GM23338 (cell line): Measurements from ENCODE around the gene PAPPA. TPM values are rescaled to one million over a fixed set of nuclear protein-coding genes. Genes with fewer than 3 reads are reported as not detected.

ENCODE experiments used
- ATAC-seq: fragments of 200-7000 bp; cut with Tn5 transposase; 3 replicates; pipeline ENCODE4 v1.9.1; 2020
- DNase-seq: peaks from one replicate; pipeline ENCODE4 v3.0.0-alpha.2; 2015; ENCODE audit warnings: low spot score
- H2AFZ ChIP-seq: fragments of 200-600 bp; sonication (generic); 2 replicates; pipeline ENCODE4 v1.8.0; 2016; ENCODE audit warnings: antibody characterized with exemption, mild to moderate bottlenecking, moderate library complexity
- H3F3A ChIP-seq: fragments of 200-600 bp; sonication (generic); replicated peaks from 2 replicates; pipeline ENCODE4 v1.8.0; 2017; ENCODE audit warnings: antibody characterized with exemption, mixed run types, low read depth
- H3K27ac ChIP-seq: fragments of 200-600 bp; sonication (generic); 2 replicates; pipeline ENCODE4 v1.6.1; 2016; ENCODE audit warnings: low read depth
- H3K27me3 ChIP-seq: fragments of 200-600 bp; sonication (generic); 2 replicates; pipeline ENCODE4 v1.8.0; 2016; ENCODE audit warnings: mild to moderate bottlenecking, mixed run types, moderate library complexity; ENCODE audit not compliant: insufficient read depth
- H3K36me3 ChIP-seq: fragments of 200-600 bp; sonication (generic); 2 replicates; pipeline ENCODE4 v1.8.0; 2016; ENCODE audit warnings: mild to moderate bottlenecking; ENCODE audit not compliant: insufficient read depth
- H3K4me1 ChIP-seq: fragments of 200-600 bp; sonication (generic); 2 replicates; pipeline ENCODE4 v1.8.0; 2016; ENCODE audit warnings: mild to moderate bottlenecking, moderate library complexity; ENCODE audit not compliant: insufficient read depth
- H3K4me2 ChIP-seq: fragments of 200-600 bp; sonication (generic); 2 replicates; pipeline ENCODE4 v1.7.1; 2017; ENCODE audit warnings: mixed run types
- H3K4me3 ChIP-seq: fragments of 200-600 bp; sonication (generic); 2 replicates; pipeline ENCODE4 v1.6.1; 2016; ENCODE audit warnings: mixed run types
- H3K79me2 ChIP-seq: fragments of 200-600 bp; sonication (generic); replicated peaks from 2 replicates; pipeline ENCODE4 v1.8.0; 2017; ENCODE audit warnings: mild to moderate bottlenecking; ENCODE audit not compliant: insufficient read depth
- H3K9me2 ChIP-seq: fragments of 200-600 bp; sonication (generic); 2 replicates; pipeline ENCODE4 v1.8.0; 2017; ENCODE audit not compliant: insufficient read depth
- H4K20me1 ChIP-seq: fragments of 200-600 bp; sonication (generic); replicated peaks from 2 replicates; pipeline ENCODE4 v1.8.0; 2017; ENCODE audit warnings: mild to moderate bottlenecking; ENCODE audit not compliant: insufficient read depth
- H3K27ac Mint-ChIP-seq: 2 replicates; pipeline ENCODE4 v1.8.0; 2020; ENCODE audit warnings: inconsistent platforms, mild to moderate bottlenecking, moderate library complexity, mixed read lengths
- H3K27me3 Mint-ChIP-seq: 3 replicates; pipeline ENCODE4 v1.8.0; 2022; ENCODE audit warnings: low read depth, mild to moderate bottlenecking, moderate library complexity, mixed read lengths, inconsistent platforms; ENCODE audit not compliant: insufficient read depth, poor library complexity
- H3K36me3 Mint-ChIP-seq: 3 replicates; pipeline ENCODE4 v1.8.0; 2021; ENCODE audit warnings: low read depth, mild to moderate bottlenecking, inconsistent platforms, moderate library complexity, mixed read lengths
- H3K4me1 Mint-ChIP-seq: 3 replicates; pipeline ENCODE4 v1.8.0; 2020; ENCODE audit warnings: mild to moderate bottlenecking, inconsistent platforms, mixed read lengths
- H3K4me3 Mint-ChIP-seq: 3 replicates; pipeline ENCODE4 v1.8.0; 2021; ENCODE audit warnings: moderate library complexity, mild to moderate bottlenecking, inconsistent platforms, mixed read lengths
- H3K9me3 Mint-ChIP-seq: 3 replicates; pipeline ENCODE4 v1.8.0; 2020; ENCODE audit warnings: moderate library complexity, mild to moderate bottlenecking, inconsistent platforms, mixed read lengths
- CREB1 ChIP-seq: fragments of 250-450 bp; sonication (Bioruptor Pico); IDR thresholded peaks from 2 replicates; pipeline ENCODE4 v1.5.0; 2020; ENCODE audit warnings: low read depth, mild to moderate bottlenecking, moderate library complexity
- CTCF ChIP-seq, 2 experiments: fragments of 200-600 bp in 1 of 2; sonication (generic) in 1 of 2; conservative IDR thresholded peaks; 2 replicates each; pipeline versions ENCODE4 v1.5.1 to v1.6.1; 2016 to 2017; ENCODE audit warnings: antibody characterized with exemption in 2 of 2, low read depth in 2 of 2, mild to moderate bottlenecking in 2 of 2, moderate library complexity in 1 of 2
- ETS1 ChIP-seq: IDR thresholded peaks from 2 replicates; pipeline ENCODE4 v1.6.1; 2016; ENCODE audit warnings: antibody characterized with exemption
- EZH2 ChIP-seq: fragments of 200-600 bp; sonication (generic); IDR thresholded peaks from one replicate; pipeline ENCODE4 v1.8.0; 2017; ENCODE audit warnings: antibody characterized with exemption, mild to moderate bottlenecking, low read depth; ENCODE audit not compliant: unreplicated experiment
- EZH2phosphoT487 ChIP-seq: fragments of 200-600 bp; sonication (generic); IDR thresholded peaks from one replicate; pipeline ENCODE4 v1.8.1; 2018; ENCODE audit warnings: antibody characterized with exemption; ENCODE audit not compliant: unreplicated experiment
- JUNB ChIP-seq: IDR thresholded peaks from one replicate; pipeline ENCODE4 v1.6.1; 2016; ENCODE audit warnings: antibody characterized with exemption; ENCODE audit not compliant: unreplicated experiment
- NANOG ChIP-seq: IDR thresholded peaks from 2 replicates; pipeline ENCODE4 v1.6.1; 2016; ENCODE audit warnings: antibody characterized with exemption, borderline replicate concordance
- POLR2AphosphoS5 ChIP-seq: IDR thresholded peaks from 2 replicates; pipeline ENCODE4 v1.6.1; 2016; ENCODE audit warnings: antibody characterized with exemption, low read depth
- REST ChIP-seq: IDR thresholded peaks from one replicate; pipeline ENCODE4 v1.6.1; 2018; ENCODE audit warnings: antibody characterized with exemption; ENCODE audit not compliant: unreplicated experiment
- STAT1 ChIP-seq: IDR thresholded peaks from one replicate; pipeline ENCODE4 v1.6.1; 2016; ENCODE audit warnings: antibody characterized with exemption; ENCODE audit not compliant: unreplicated experiment
- ZNF114 ChIP-seq: fragments of 250-450 bp; sonication (Bioruptor Pico); IDR thresholded peaks from 2 replicates; pipeline ENCODE4 v1.5.0; 2020; ENCODE audit warnings: mild to moderate bottlenecking, moderate library complexity
- ZNF331 ChIP-seq: fragments of 250-450 bp; sonication (Bioruptor Pico); IDR thresholded peaks from 2 replicates; pipeline ENCODE4 v1.5.0; 2020; ENCODE audit warnings: low read depth, mild to moderate bottlenecking, moderate library complexity
- ZNF462 ChIP-seq: fragments of 250-450 bp; sonication (Bioruptor Pico); IDR thresholded peaks from 2 replicates; pipeline ENCODE4 v1.5.0; 2020; ENCODE audit warnings: mild to moderate bottlenecking, moderate library complexity
- polyA plus RNA-seq: library from polyadenylated mRNA; unstranded; fragments of >200 nt; fragmentation: Nextera tagmentation; extraction: Ambion mirVana; gene quantifications from 2 replicates; pipeline ENCODE4 v1.2.1, GENCODE V29; 2016
- total RNA-seq: library from RNA; depleted of rRNA; stranded (reverse); fragments of >200 nt; shearing (Covaris generic); gene quantifications from 2 replicates; pipeline ENCODE4 v1.2.3, GENCODE V29; 2014

PAPPA gene
- total and polyA plus RNA-seq, 2 experiments from 2014 or later, result 0.38 to 0.66 TPM

- H3K36me3 ChIP-seq, result no peaks in the 10 kb centered on the region
- H3K27ac ChIP-seq, result no peak overlapping the region
- no peaks in the 10 kb centered on the region for H3K36me3 Mint-ChIP-seq
- H3K4me3 Mint-ChIP-seq, result no peak overlapping the region
- peak overlapping the region; percentile 43; the same call in 1 of the 2 replicates for H2AFZ ChIP-seq
- no peaks in the 10 kb centered on the region for H3F3A ChIP-seq
- H3K9me3 Mint-ChIP-seq, result no peaks in the 10 kb centered on the region; the same call in 2 of the 3 replicates
- H3K27me3 Mint-ChIP-seq, result no peaks in the 10 kb centered on the region
- peaks cover 9% of the 10 kb centered on the region; the same call in 1 of the 2 replicates for H3K4me1 ChIP-seq
- DNase-seq, result no peak
- no peaks in the 10 kb centered on the region for H3K79me2 ChIP-seq
- H3K4me3 ChIP-seq, result no peak overlapping the region
- 0 out of 2 replicates have a peak overlapping the region, but pooled peaks have one; percentile 9 for H3K27ac Mint-ChIP-seq
- TF ChIP-seq POLR2AphosphoS5 (no peak), REST (no peak), CTCF (conservative IDR thresholded peaks at IDR 0.05; ENCODE audit: low read depth in 2 of 2) (no peak), JUNB (no peak), ETS1 (no peak), STAT1 (no peak), ZNF331 (CRISPR knock-in tag) (no peak), ZNF114 (CRISPR knock-in tag) (no peak), EZH2 (no peak), CREB1 (CRISPR knock-in tag) (no peak), NANOG (no peak), ZNF462 (CRISPR knock-in tag) (no peak), EZH2phosphoT487 (no peak)
- H3K9me2 ChIP-seq, result no peaks in the 10 kb centered on the region
- peaks cover 8% of the 10 kb centered on the region; the same call in 2 of the 3 replicates for H3K4me1 Mint-ChIP-seq
- no peak overlapping the region for H3K4me2 ChIP-seq
- ATAC-seq, result no peak
- 0 out of 2 replicates have a peak, but pooled peaks cover 3% of the 10 kb centered on the region for H4K20me1 ChIP-seq
- no peaks in the 10 kb centered on the region for H3K27me3 ChIP-seq
Observed at GRCh38 chr9:116124472-116125040, 29.0 kb upstream of the PAPPA start.
